ENCODE measurements around the gene MED9.

DNA sequence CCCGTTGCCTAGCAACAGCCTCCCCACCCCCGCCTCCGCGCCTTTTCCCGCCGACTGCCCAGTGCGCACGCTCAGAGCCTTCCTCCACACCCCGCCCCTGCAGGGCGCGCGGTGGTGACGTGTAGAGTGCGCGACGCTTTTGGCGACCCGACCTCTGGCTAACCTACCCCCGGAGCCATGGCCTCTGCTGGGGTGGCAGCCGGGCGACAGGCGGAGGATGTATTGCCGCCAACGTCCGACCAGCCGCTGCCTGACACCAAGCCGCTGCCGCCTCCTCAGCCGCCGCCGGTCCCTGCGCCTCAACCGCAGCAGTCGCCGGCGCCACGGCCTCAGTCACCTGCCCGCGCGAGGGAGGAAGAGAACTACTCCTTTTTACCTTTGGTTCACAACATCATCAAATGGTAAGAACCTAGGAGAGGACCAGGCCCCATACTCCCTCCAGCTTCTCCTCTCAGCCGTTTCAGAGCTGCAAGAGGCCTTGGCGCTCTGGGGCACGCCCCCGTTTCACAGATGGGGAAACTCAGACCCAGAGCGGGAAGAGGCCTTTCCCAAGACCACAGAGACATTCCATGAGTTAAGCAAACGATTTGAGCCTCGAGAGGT is at the start of gene MED9:
- TF ChIP-seq POLR2AphosphoS5 (IDR thresholded peaks at IDR 0.05) (peak; percentile 85 to 95), POLR2A (IDR thresholded peaks at IDR 0.05; ENCODE audit: low read depth) (no peak), EP300 (IDR thresholded peaks at IDR 0.05) (no peak)
- TF ChIP-seq, protein P1, sequence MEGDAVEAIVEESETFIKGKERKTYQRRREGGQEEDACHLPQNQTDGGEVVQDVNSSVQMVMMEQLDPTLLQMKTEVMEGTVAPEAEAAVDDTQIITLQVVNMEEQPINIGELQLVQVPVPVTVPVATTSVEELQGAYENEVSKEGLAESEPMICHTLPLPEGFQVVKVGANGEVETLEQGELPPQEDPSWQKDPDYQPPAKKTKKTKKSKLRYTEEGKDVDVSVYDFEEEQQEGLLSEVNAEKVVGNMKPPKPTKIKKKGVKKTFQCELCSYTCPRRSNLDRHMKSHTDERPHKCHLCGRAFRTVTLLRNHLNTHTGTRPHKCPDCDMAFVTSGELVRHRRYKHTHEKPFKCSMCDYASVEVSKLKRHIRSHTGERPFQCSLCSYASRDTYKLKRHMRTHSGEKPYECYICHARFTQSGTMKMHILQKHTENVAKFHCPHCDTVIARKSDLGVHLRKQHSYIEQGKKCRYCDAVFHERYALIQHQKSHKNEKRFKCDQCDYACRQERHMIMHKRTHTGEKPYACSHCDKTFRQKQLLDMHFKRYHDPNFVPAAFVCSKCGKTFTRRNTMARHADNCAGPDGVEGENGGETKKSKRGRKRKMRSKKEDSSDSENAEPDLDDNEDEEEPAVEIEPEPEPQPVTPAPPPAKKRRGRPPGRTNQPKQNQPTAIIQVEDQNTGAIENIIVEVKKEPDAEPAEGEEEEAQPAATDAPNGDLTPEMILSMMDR (IDR thresholded peaks at IDR 0.05), result no peak

Data from esophagus muscularis mucosa (tissue), 4 donors.